Tibial nerve (tissue), 4 donors: ENCODE measurements around the gene SLC26A11. TPM values are rescaled to one million over a fixed set of nuclear protein-coding genes. Genes with fewer than 3 reads are reported as not detected.
"Not testable (repeated sequence)": the region's sequence is repeated elsewhere in the genome, so short reads cannot be mapped to it uniquely, and the experiment has no call there.

Experiments used
- DNase-seq, 2 donors: peaks; one replicate each; pipeline ENCODE4 v3.0.0-alpha.2; 2019; ENCODE audit warnings: low spot score in 2 of 2
- H3K27ac ChIP-seq, 4 donors: fragments of 200-600 bp; sonication (generic) in 3 of 4; one replicate each; pipeline ENCODE4 v1.5.1; 2017 to 2019; ENCODE audit warnings: mild to moderate bottlenecking in 1 of 4
- H3K27me3 ChIP-seq, 2 donors: fragments of 200-600 bp; sonication (generic) in 1 of 2; one replicate each; pipeline versions ENCODE4 v1.5.1 to v1.6.0; 2017 to 2019
- H3K36me3 ChIP-seq, 3 donors: fragments of 200-600 bp; sonication (generic); one replicate each; pipeline ENCODE4 v1.5.1; 2018 to 2019
- H3K4me1 ChIP-seq, 4 donors: fragments of 200-600 bp; sonication (generic) in 3 of 4; one replicate each; pipeline ENCODE4 v1.5.1; 2017 to 2019
- H3K4me3 ChIP-seq, 4 donors: fragments of 200-600 bp; sonication (generic) in 3 of 4; one replicate each; pipeline ENCODE4 v1.5.1; 2017 to 2019; ENCODE audit warnings: mild to moderate bottlenecking in 1 of 4, moderate library complexity in 1 of 4
- H3K9me3 ChIP-seq, 4 donors: fragments of 200-600 bp; sonication (generic) in 3 of 4; one replicate each; pipeline ENCODE4 v1.5.1; 2017 to 2019
- EP300 ChIP-seq, 2 donors: sonication (generic); formaldehyde crosslinking; IDR thresholded peaks; one replicate each; pipeline ENCODE4 v1.6.1; 2017; ENCODE audit warnings: antibody characterized with exemption in 2 of 2, mild to moderate bottlenecking in 1 of 2
- POLR2A ChIP-seq, 2 donors: fragments of 450-650 bp; IDR thresholded peaks; one replicate each; pipeline ENCODE4 v1.6.1; 2017; ENCODE audit warnings: antibody characterized with exemption in 2 of 2, mild to moderate bottlenecking in 2 of 2, moderate library complexity in 2 of 2
- WGBS, 2 donors: methylation state at CpG; one replicate each; pipeline ENCODE4 v1.1.5; 2018; 5-methylcytosine and 5-hydroxymethylcytosine counted together
- total RNA-seq, 4 donors: library from RNA; depleted of rRNA; stranded (reverse); fragments of >200 nt; gene quantifications; one replicate each; pipeline ENCODE4 v1.1.0, GENCODE V29; 2016
- TF ChIP-seq, protein P1 (sequence below), 5 experiments: fragments of 200-600 bp in 3 of 5; fragments of 450-650 bp in 2 of 5; sonication (generic) in 3 of 5; IDR thresholded peaks; one replicate each; pipeline ENCODE4 v1.5.1; 2016 to 2019; ENCODE audit warnings: antibody characterized with exemption in 5 of 5, mild to moderate bottlenecking in 3 of 5, moderate library complexity in 2 of 5

Gene SLC26A11
- total RNA-seq, 4 donors from 2014 or later: 14.4 to 44.7 (median 21.5) TPM

- no peak overlapping the region for H3K4me3 ChIP-seq
- H3K36me3 ChIP-seq: peaks cover 0 to 91% (median 0%) of the 10 kb centered on the region in 3 donors
- H3K9me3 ChIP-seq: no peaks in the 10 kb centered on the region
- no peak for DNase-seq
- peak overlapping the region in 1 of 4 donors; percentile 73 for H3K27ac ChIP-seq
- 90 to 91% methylated on average over 26 of the region's 26 CpGs for WGBS, 2 donors
- H3K27me3 ChIP-seq: no peaks in the 10 kb centered on the region
- no peaks in the 10 kb centered on the region for H3K4me1 ChIP-seq
- no peak for TF ChIP-seq EP300 (IDR thresholded peaks at IDR 0.05)
- TF ChIP-seq, protein P1, sequence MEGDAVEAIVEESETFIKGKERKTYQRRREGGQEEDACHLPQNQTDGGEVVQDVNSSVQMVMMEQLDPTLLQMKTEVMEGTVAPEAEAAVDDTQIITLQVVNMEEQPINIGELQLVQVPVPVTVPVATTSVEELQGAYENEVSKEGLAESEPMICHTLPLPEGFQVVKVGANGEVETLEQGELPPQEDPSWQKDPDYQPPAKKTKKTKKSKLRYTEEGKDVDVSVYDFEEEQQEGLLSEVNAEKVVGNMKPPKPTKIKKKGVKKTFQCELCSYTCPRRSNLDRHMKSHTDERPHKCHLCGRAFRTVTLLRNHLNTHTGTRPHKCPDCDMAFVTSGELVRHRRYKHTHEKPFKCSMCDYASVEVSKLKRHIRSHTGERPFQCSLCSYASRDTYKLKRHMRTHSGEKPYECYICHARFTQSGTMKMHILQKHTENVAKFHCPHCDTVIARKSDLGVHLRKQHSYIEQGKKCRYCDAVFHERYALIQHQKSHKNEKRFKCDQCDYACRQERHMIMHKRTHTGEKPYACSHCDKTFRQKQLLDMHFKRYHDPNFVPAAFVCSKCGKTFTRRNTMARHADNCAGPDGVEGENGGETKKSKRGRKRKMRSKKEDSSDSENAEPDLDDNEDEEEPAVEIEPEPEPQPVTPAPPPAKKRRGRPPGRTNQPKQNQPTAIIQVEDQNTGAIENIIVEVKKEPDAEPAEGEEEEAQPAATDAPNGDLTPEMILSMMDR (IDR thresholded peaks at IDR 0.05): no peak
- TF ChIP-seq POLR2A (IDR thresholded peaks at IDR 0.05): no peak
Measured at GRCh38 chr17:80243526-80244433, 23.6 kb downstream of the SLC26A11 start.

DNA sequence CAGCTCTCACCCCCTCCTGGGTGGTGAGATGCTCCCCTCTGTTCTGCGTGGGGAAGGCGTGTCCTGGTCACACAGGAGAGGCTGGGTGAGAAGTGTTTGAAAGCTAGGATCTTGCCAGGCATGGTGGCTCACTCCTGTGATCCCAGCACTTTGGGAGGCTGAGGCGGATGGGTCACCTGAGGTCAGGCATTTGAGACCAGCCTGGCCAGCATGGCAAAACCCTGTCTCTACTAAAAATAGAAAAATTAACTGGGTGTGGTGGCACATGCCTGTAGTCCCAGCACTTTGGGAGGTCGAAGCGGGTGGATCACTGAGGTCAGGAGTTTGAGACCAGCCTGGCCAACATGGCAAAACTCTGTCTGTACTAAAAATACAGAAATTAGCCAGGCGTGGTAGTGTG, 24.2 kb downstream of the SLC26A11 start:
- 88 to 89% methylated on average over 6 of the region's 6 CpGs for WGBS, 2 donors
- H3K4me3 ChIP-seq, H3K27me3 ChIP-seq, H3K4me1 ChIP-seq, H3K9me3 ChIP-seq, DNase-seq: not testable (repeated sequence)
- peaks cover 0 to 96% (median 0%) of the 10 kb centered on the region in 3 donors for H3K36me3 ChIP-seq
- H3K27ac ChIP-seq: peak overlapping the region in 2 of 4 donors; percentile 13 to 73

DNA sequence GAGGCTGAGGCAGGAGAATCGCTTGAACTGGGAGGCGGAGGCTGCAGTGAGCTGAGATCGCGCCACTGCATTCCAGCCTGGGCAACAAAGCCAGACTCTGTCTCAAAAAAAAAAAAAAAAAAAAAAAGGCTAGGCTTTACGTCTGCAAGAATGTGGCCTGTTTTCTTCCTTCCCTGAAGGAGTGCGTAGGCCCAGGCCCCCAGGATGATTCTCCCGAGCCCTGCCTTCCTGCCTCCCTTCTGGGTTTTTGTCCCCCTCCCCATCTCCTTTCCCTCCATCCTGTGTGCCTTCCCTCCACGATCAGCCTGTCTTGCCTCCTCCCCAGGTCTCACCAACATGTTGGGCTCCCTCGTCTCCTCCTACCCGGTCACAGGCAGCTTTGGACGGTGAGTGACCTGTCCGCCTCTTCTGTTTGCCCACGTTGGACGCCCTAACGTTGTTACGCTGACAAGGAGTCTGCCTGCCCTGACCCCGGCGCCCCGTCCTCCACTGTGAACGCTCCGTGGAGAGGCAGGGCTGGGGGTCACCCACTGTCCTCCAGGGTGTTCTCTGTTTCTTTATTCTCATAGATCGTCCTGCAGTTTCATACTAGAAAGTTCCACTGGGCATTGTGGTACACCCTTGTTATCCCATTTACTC, 24.8 kb downstream of the SLC26A11 start:
- TF ChIP-seq EP300 (IDR thresholded peaks at IDR 0.05): no peak
- TF ChIP-seq, protein P1 (IDR thresholded peaks at IDR 0.05): no peak
- TF ChIP-seq POLR2A (IDR thresholded peaks at IDR 0.05): no peak
- peaks cover 0 to 96% (median 0%) of the 10 kb centered on the region in 3 donors for H3K36me3 ChIP-seq

DNA sequence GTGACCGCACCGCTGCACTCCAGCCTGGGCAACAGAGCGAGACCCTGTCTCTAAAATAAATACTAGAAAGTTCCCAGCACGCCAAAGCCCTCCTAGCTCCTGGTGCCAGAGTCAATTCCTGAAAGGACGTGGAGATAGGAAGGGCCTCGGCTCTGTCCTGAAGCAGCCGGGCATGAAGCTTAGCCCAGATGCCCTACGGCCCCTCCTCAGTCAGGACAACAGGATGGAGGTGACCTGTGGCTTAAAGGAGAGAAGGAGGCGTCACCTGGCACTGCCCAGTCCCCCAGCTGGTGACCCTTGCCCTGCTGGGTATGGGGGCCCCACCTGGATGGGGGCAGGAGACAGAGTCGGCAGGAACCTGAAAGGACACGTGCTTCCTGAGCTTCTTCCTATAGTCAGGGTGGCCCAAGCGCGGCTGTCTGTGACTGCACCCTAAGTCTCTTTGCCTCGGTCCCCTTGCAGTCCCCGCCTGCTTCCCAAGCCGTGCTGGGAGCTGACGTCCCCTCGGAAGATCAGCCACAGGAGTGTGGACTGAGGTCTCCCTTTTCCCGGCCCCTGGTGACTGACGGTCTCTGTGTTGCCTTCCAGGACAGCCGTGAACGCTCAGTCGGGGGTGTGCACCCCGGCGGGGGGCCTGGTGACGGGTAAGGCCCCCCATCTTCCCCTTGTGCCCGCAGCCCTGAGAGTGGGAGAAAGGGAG, 25.5 kb downstream of the SLC26A11 start:
- Histone ChIP-seq H3K27me3 (no peaks in the 10 kb centered on the region), H3K9me3 (no peaks in the 10 kb centered on the region), H3K4me1 (no peaks in the 10 kb centered on the region), H3K4me3 (no peak overlapping the region), H3K36me3 (peaks cover 0 to 96% (median 0%) of the 10 kb centered on the region in 3 donors), H3K27ac (peak overlapping the region in 1 of 4 donors; percentile 73)
- TF ChIP-seq, protein P1 (IDR thresholded peaks at IDR 0.05): no peak
- TF ChIP-seq EP300 (IDR thresholded peaks at IDR 0.05): no peak
- TF ChIP-seq POLR2A (IDR thresholded peaks at IDR 0.05): no peak
- 92 to 93% methylated on average over 26 to 27 of the region's 27 CpGs for WGBS, 2 donors
- no peak for DNase-seq

More for the DNA sequence above, 24.8 kb downstream of the SLC26A11 start:
- no peaks in the 10 kb centered on the region for H3K4me1 ChIP-seq
- no peaks in the 10 kb centered on the region for H3K9me3 ChIP-seq
- WGBS, 2 donors: 61 to 68% methylated on average over 21 to 22 of the region's 22 CpGs
- DNase-seq: no peak
- H3K27me3 ChIP-seq: no peaks in the 10 kb centered on the region
- peak overlapping the region in 1 of 4 donors; percentile 73 for H3K27ac ChIP-seq
- H3K4me3 ChIP-seq: no peak overlapping the region

GRCh38 chr17:80246266-80246681, 26.0 kb downstream of the SLC26A11 start:
- DNase-seq: no peak
- TF ChIP-seq, protein P1 (IDR thresholded peaks at IDR 0.05): no peak
- no peak for TF ChIP-seq EP300 (IDR thresholded peaks at IDR 0.05)
- TF ChIP-seq POLR2A (IDR thresholded peaks at IDR 0.05): no peak
- Histone ChIP-seq H3K36me3 (peaks cover 0 to 96% (median 0%) of the 10 kb centered on the region in 3 donors), H3K4me1 (no peaks in the 10 kb centered on the region), H3K4me3 (no peak overlapping the region), H3K27ac (peak overlapping the region in 1 of 4 donors; percentile 73), H3K9me3 (no peaks in the 10 kb centered on the region), H3K27me3 (no peaks in the 10 kb centered on the region)
- 90 to 98% methylated on average over 15 to 16 of the region's 19 CpGs for WGBS, 2 donors
